SJSA1 (cell line): ENCODE results near the gene SGCG. TPM values are rescaled to one million over a fixed set of nuclear protein-coding genes. Genes with fewer than 3 reads are reported as not detected.
A peak's percentile ranks its signal among the peaks of the same experiment; 100 is the strongest.
"Not testable (repeated sequence)": the region's sequence is repeated elsewhere in the genome, so short reads cannot be mapped to it uniquely, and the experiment has no call there.

Source experiments
- DNase-seq, 2 experiments: peaks; one replicate each; pipeline ENCODE4 v3.0.0-alpha.2; 2015 to 2020; ENCODE audit warnings: low spot score in 2 of 2, low read depth in 1 of 2
- H3K27ac ChIP-seq: fragments of 250-450 bp; sonication (Bioruptor Pico); 2 replicates; pipeline ENCODE4 v1.5.1; 2020; ENCODE audit warnings: mild to moderate bottlenecking, moderate library complexity
- H3K27me3 ChIP-seq: fragments of 250-450 bp; sonication (Bioruptor Pico); replicated peaks from 2 replicates; pipeline ENCODE4 v1.5.1; 2020; ENCODE audit warnings: mild to moderate bottlenecking, moderate library complexity
- H3K36me3 ChIP-seq: fragments of 250-450 bp; sonication (Bioruptor Pico); 2 replicates; pipeline ENCODE4 v1.5.1; 2020; ENCODE audit warnings: mild to moderate bottlenecking
- H3K4me1 ChIP-seq: fragments of 250-450 bp; sonication (Bioruptor Pico); replicated peaks from 2 replicates; pipeline ENCODE4 v1.6.1; 2021; ENCODE audit warnings: mild to moderate bottlenecking
- H3K4me3 ChIP-seq: fragments of 250-450 bp; sonication (Bioruptor Pico); 2 replicates; pipeline ENCODE4 v1.5.1; 2020; ENCODE audit warnings: mild to moderate bottlenecking
- H3K9me3 ChIP-seq: fragments of 250-450 bp; sonication (Bioruptor Pico); replicated peaks from 2 replicates; pipeline ENCODE4 v1.5.1; 2020; ENCODE audit warnings: mild to moderate bottlenecking
- total RNA-seq: library from RNA; depleted of rRNA; stranded (reverse); fragments of >200 nt; shearing (Covaris generic); gene quantifications from 2 replicates; pipeline ENCODE4 v1.2.3, GENCODE V29; 2014

Gene SGCG
- total RNA-seq, 1 experiment from 2014 or later, result not detected

- H3K27ac ChIP-seq, result no peak overlapping the region
- no peaks in the 10 kb centered on the region for H3K9me3 ChIP-seq
- no peak for DNase-seq
- H3K36me3 ChIP-seq, result no peaks in the 10 kb centered on the region
- H3K4me3 ChIP-seq, result no peak overlapping the region
- H3K4me1 ChIP-seq, result no peaks in the 10 kb centered on the region
- H3K27me3 ChIP-seq, result no peaks in the 10 kb centered on the region
Observed at GRCh38 chr13:23267571-23267970, 86.8 kb downstream of the SGCG start.

GRCh38 chr13:23268441-23268840 lies 87.7 kb downstream of the SGCG start:
- no peaks in the 10 kb centered on the region for H3K9me3 ChIP-seq
- no peaks in the 10 kb centered on the region for H3K36me3 ChIP-seq
- H3K27ac ChIP-seq, result no peak overlapping the region
- no peak for DNase-seq
- H3K4me1 ChIP-seq, result no peaks in the 10 kb centered on the region
- H3K27me3 ChIP-seq, result no peaks in the 10 kb centered on the region
- H3K4me3 ChIP-seq, result no peak overlapping the region

- Histone ChIP-seq H3K27ac (no peak overlapping the region), H3K4me1 (no peaks in the 10 kb centered on the region), H3K36me3 (no peaks in the 10 kb centered on the region), H3K4me3 (no peak overlapping the region), H3K9me3 (no peaks in the 10 kb centered on the region), H3K27me3 (no peaks in the 10 kb centered on the region)
- DNase-seq, result no peak
Observed at GRCh38 chr13:23271331-23271730, 90.6 kb downstream of the SGCG start.

GRCh38 chr13:23273498-23273897 lies 92.7 kb downstream of the SGCG start:
- H3K4me3 ChIP-seq, result no peak overlapping the region
- H3K27me3 ChIP-seq, result no peaks in the 10 kb centered on the region
- H3K36me3 ChIP-seq, result no peaks in the 10 kb centered on the region
- no peaks in the 10 kb centered on the region for H3K9me3 ChIP-seq
- H3K4me1 ChIP-seq, result no peaks in the 10 kb centered on the region
- no peak for DNase-seq
- H3K27ac ChIP-seq, result no peak overlapping the region

- H3K9me3 ChIP-seq, result no peaks in the 10 kb centered on the region
- H3K4me3 ChIP-seq, result no peak overlapping the region
- H3K27ac ChIP-seq, result no peak overlapping the region
- H3K27me3 ChIP-seq, result no peaks in the 10 kb centered on the region
- no peaks in the 10 kb centered on the region for H3K4me1 ChIP-seq
- DNase-seq, result no peak
- H3K36me3 ChIP-seq, result no peaks in the 10 kb centered on the region
Observed at GRCh38 chr13:23279321-23279720, 98.5 kb downstream of the SGCG start.

GRCh38 chr13:23288564-23288963 lies 107.8 kb downstream of the SGCG start:
- Histone ChIP-seq H3K4me1 (no peaks in the 10 kb centered on the region), H3K9me3 (no peaks in the 10 kb centered on the region), H3K27ac (no peak overlapping the region), H3K27me3 (no peaks in the 10 kb centered on the region), H3K4me3 (no peak overlapping the region), H3K36me3 (no peaks in the 10 kb centered on the region)
- no peak for DNase-seq

GRCh38 chr13:23288995-23289394 lies 108.2 kb downstream of the SGCG start:
- Histone ChIP-seq H3K36me3 (no peaks in the 10 kb centered on the region), H3K4me3 (no peak overlapping the region), H3K27me3 (no peaks in the 10 kb centered on the region), H3K9me3 (no peaks in the 10 kb centered on the region), H3K27ac (no peak overlapping the region), H3K4me1 (no peaks in the 10 kb centered on the region)
- no peak for DNase-seq

- H3K4me1 ChIP-seq, result no peaks in the 10 kb centered on the region
- no peaks in the 10 kb centered on the region for H3K36me3 ChIP-seq
- H3K9me3 ChIP-seq, result no peaks in the 10 kb centered on the region
- no peaks in the 10 kb centered on the region for H3K27me3 ChIP-seq
- no peak overlapping the region for H3K4me3 ChIP-seq
- no peak for DNase-seq
- no peak overlapping the region for H3K27ac ChIP-seq
Observed at GRCh38 chr13:23289917-23290357, 109.2 kb downstream of the SGCG start.

- no peak overlapping the region for H3K27ac ChIP-seq
- no peak for DNase-seq
Observed at GRCh38 chr13:23292586-23292985, 111.8 kb downstream of the SGCG start.

GRCh38 chr13:23314837-23315236 lies 134.1 kb downstream of the SGCG start:
- not testable (repeated sequence) for H3K4me1 ChIP-seq, H3K27me3 ChIP-seq, H3K4me3 ChIP-seq, H3K36me3 ChIP-seq, H3K27ac ChIP-seq, H3K9me3 ChIP-seq, DNase-seq

More at GRCh38 chr13:23292586-23292985, 111.8 kb downstream of the SGCG start:
- no peaks in the 10 kb centered on the region for H3K9me3 ChIP-seq
- no peaks in the 10 kb centered on the region for H3K36me3 ChIP-seq
- H3K4me1 ChIP-seq, result no peaks in the 10 kb centered on the region
- H3K27me3 ChIP-seq, result no peaks in the 10 kb centered on the region
- H3K4me3 ChIP-seq, result no peak overlapping the region

- Histone ChIP-seq H3K4me3 (no peak overlapping the region), H3K4me1 (peaks cover 46% of the 10 kb centered on the region), H3K27ac (peak overlapping the region; percentile 34), H3K27me3 (no peaks in the 10 kb centered on the region), H3K9me3 (no peaks in the 10 kb centered on the region), H3K36me3 (no peaks in the 10 kb centered on the region)
- no peak for DNase-seq
Observed at GRCh38 chr13:23319883-23320224, 139.1 kb downstream of the SGCG start.

GRCh38 chr13:23320926-23321534 lies 140.3 kb downstream of the SGCG start:
- peak overlapping the region; percentile 91 for H3K27ac ChIP-seq
- no peaks in the 10 kb centered on the region for H3K27me3 ChIP-seq
- no peak overlapping the region for H3K4me3 ChIP-seq
- no peak for DNase-seq
- H3K36me3 ChIP-seq, result no peaks in the 10 kb centered on the region
- H3K4me1 ChIP-seq, result peaks cover 46% of the 10 kb centered on the region
- no peaks in the 10 kb centered on the region for H3K9me3 ChIP-seq

GRCh38 chr13:23321535-23322241 lies 140.9 kb downstream of the SGCG start:
- Histone ChIP-seq H3K36me3 (no peaks in the 10 kb centered on the region), H3K27ac (peak overlapping the region; percentile 91), H3K4me3 (no peak overlapping the region), H3K27me3 (no peaks in the 10 kb centered on the region), H3K4me1 (peaks cover 46% of the 10 kb centered on the region), H3K9me3 (no peaks in the 10 kb centered on the region)
- DNase-seq, result peak; percentile 69 to 87

- Histone ChIP-seq H3K27me3 (no peaks in the 10 kb centered on the region), H3K36me3 (no peaks in the 10 kb centered on the region), H3K4me3 (no peak overlapping the region), H3K4me1 (peaks cover 46% of the 10 kb centered on the region), H3K9me3 (no peaks in the 10 kb centered on the region), H3K27ac (peak overlapping the region; percentile 91)
- DNase-seq, result no peak
Observed at GRCh38 chr13:23322353-23323336, 141.9 kb downstream of the SGCG start.
